ENCODE data around the gene MRPL9. TPM values are rescaled to one million over a fixed set of nuclear protein-coding genes. Genes with fewer than 3 reads are reported as not detected.

Gene MRPL9
- total RNA-seq, 3 donors from 2014 or later (not counting 1 experiment from before 2014, with no cell fraction given): 93.6 to 110 (median 107) TPM

DNA sequence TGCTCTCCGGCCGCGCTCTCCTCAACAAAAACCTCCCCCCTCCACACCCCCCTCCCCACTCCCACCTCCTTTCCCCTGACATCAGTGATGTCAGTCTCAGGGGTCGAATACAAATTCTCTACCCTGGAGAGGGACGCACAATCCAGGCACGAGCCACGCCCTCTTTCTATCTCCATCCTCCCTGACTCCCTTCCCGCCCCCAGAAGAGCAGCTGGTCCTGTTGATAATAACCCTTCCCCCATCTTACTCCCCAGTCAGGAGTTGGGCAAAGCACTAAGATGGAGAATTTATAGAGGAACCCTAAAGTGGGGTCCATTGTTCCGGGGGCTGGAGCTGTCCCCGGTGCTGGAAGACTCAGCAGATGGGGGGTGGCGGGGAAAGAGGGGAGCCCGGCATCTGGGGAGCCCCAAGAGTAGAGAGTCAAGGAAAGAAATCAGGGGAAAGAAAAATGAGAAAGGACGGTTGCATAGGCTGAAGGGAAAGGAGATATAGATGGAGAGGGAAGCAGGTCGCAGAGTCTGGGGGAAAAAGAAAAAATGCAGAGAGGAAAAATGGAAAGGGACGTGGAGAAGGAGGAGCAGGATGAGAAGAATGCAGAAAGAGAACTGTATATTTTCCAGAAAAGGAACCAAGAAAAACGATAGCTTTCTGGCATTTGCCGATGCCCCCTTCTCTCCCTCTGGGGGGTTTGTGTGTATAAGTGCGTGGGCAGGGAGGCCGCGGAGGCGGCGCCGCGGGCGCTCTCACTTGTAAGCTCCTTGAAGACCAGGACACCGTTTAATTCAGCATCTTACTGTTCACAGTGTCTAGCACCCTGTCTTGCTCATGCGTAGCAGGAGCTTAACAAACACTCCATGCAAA, 46.3 kb downstream of the MRPL9 start, which contains the start of gene CELF3:
Gene CELF3 (minus strand): TSS at position 33 of the 861 bp plus-strand sequence. CDS start 783 bp downstream, outside the sequence.
- ATAC-seq: peak in 2 of 3 donors; percentile 48 to 49
- H3K4me1 Mint-ChIP-seq: peaks cover 32% of the 10 kb centered on the region in 2 donors
- WGBS (ENCODE audit: insufficient coverage): 13% methylated on average over 26 of the region's 27 CpGs

DNA sequence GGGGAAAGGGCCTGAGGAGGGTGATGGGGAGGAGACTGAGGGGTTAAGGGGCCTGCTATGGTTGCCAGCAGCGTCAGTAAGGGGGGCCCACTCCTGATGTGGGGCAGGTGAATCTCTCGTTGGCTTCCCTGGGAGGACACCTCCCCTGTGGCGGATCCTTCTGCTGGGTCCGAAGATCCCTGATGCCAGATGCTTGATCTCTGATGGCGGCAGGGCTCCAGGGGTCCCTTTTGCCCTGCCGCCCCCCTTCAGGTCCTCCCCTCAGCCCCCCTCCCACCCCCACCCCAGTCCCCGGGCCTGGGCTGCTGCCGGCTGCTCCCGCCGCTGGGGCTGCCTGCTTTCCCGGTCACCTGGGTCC, 46.9 kb downstream of the MRPL9 start:
- H3K27ac Mint-ChIP-seq: no peak overlapping the region
- ATAC-seq: no peak
- H3K27me3 ChIP-seq (ENCODE audit: control insufficient read depth, insufficient read depth, low read length): peaks cover 14% of the 10 kb centered on the region

More for the DNA sequence above, 46.3 kb downstream of the MRPL9 start, which contains the start of gene CELF3:
- no peaks in the 10 kb centered on the region for H3K36me3 Mint-ChIP-seq
- no peaks in the 10 kb centered on the region for H3K36me3 ChIP-seq (ENCODE audit: control insufficient read depth, insufficient read depth, low read length)
- peaks cover 39 to 60% of the 10 kb centered on the region in 2 donors for H3K27me3 Mint-ChIP-seq (ENCODE audit: low read depth in 2 of 2)
- no peak within 1 kb of the TSS for H3K27ac Mint-ChIP-seq
- H3K4me3 Mint-ChIP-seq: no peak within 1 kb of the TSS
- peaks cover 14% of the 10 kb centered on the region for H3K27me3 ChIP-seq (ENCODE audit: control insufficient read depth, insufficient read depth, low read length)
- no peaks in the 10 kb centered on the region for H3K9me3 Mint-ChIP-seq
- TF ChIP-seq, protein P1, sequence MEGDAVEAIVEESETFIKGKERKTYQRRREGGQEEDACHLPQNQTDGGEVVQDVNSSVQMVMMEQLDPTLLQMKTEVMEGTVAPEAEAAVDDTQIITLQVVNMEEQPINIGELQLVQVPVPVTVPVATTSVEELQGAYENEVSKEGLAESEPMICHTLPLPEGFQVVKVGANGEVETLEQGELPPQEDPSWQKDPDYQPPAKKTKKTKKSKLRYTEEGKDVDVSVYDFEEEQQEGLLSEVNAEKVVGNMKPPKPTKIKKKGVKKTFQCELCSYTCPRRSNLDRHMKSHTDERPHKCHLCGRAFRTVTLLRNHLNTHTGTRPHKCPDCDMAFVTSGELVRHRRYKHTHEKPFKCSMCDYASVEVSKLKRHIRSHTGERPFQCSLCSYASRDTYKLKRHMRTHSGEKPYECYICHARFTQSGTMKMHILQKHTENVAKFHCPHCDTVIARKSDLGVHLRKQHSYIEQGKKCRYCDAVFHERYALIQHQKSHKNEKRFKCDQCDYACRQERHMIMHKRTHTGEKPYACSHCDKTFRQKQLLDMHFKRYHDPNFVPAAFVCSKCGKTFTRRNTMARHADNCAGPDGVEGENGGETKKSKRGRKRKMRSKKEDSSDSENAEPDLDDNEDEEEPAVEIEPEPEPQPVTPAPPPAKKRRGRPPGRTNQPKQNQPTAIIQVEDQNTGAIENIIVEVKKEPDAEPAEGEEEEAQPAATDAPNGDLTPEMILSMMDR (IDR thresholded peaks at IDR 0.05): no peak
- H3K4me1 ChIP-seq (ENCODE audit: control insufficient read depth, insufficient read depth, low read length): peaks cover 22% of the 10 kb centered on the region
- peak in 1 of 2 donors; percentile 52 for DNase-seq
- H3K9me3 ChIP-seq (ENCODE audit: control insufficient read depth, insufficient read depth, low read length): no peaks in the 10 kb centered on the region
- intact Hi-C loops (cut with micrococcal nuclease): no loop called here
- H3K27ac ChIP-seq (ENCODE audit: low read length): no peak within 1 kb of the TSS
- no peak within 1 kb of the TSS for H3K4me3 ChIP-seq (ENCODE audit: low read length)

DNA sequence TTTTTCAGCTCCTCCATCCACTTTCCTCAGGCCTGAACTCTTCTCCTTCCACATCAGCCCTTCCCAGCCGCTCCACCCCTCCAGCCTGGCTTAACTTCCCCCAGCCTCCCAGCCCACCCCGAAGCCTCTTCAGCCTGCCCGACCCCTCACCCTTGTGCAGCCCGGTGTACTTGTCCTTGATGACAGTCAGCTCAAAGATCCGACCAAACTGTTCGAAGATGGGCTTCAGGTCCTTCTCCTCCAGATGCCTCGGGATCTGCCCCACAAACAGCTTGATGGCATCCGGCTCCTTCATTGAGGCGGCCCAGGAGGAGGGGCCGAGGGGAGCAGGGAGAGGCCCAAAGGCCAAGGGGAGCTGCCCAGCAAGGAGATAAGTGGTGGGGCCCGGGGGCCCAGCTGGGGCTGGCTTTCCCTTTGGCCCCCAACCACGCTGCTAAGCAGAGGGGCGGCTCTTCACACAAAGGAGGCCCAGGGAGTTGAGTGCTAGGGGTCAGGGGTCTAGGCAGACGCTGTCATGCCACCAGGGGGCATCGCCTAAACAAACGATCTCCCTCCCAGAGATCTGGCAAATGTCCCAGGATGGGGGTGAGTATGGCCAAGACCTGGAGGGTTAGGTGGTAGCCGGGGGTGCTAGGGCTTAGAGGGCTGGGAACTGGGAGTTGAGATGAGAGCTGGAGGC, 47.4 kb downstream of the MRPL9 start:
- Histone ChIP-seq H3K27ac (ENCODE audit: low read length) (no peak overlapping the region), H3K4me1 (ENCODE audit: control insufficient read depth, insufficient read depth, low read length) (peaks cover 13% of the 10 kb centered on the region), H3K4me3 (ENCODE audit: low read length) (no peak overlapping the region), H3K27me3 (ENCODE audit: control insufficient read depth, insufficient read depth, low read length) (peaks cover 14% of the 10 kb centered on the region), H3K36me3 (ENCODE audit: control insufficient read depth, insufficient read depth, low read length) (no peaks in the 10 kb centered on the region), H3K9me3 (ENCODE audit: control insufficient read depth, insufficient read depth, low read length) (no peaks in the 10 kb centered on the region)
- Mint-ChIP-seq H3K27me3 (ENCODE audit: low read depth in 2 of 2) (peaks cover 39 to 60% of the 10 kb centered on the region in 2 donors), H3K36me3 (no peaks in the 10 kb centered on the region), H3K9me3 (no peaks in the 10 kb centered on the region), H3K4me3 (no peak overlapping the region), H3K27ac (no peak overlapping the region), H3K4me1 (peaks cover 21% of the 10 kb centered on the region in 2 donors)
- no peak for ATAC-seq
- intact Hi-C loops (cut with micrococcal nuclease): no loop called here
- TF ChIP-seq, protein P1 (IDR thresholded peaks at IDR 0.05): no peak
- WGBS (ENCODE audit: insufficient coverage): 54% methylated on average over 17 of the region's 17 CpGs
- DNase-seq: peak in 1 of 2 donors; percentile 15

More for the DNA sequence above, 46.9 kb downstream of the MRPL9 start:
- 11% methylated on average over 11 of the region's 11 CpGs for WGBS (ENCODE audit: insufficient coverage)
- Histone ChIP-seq H3K4me1 (ENCODE audit: control insufficient read depth, insufficient read depth, low read length) (peaks cover 16% of the 10 kb centered on the region), H3K27ac (ENCODE audit: low read length) (no peak overlapping the region), H3K4me3 (ENCODE audit: low read length) (no peak overlapping the region), H3K9me3 (ENCODE audit: control insufficient read depth, insufficient read depth, low read length) (no peaks in the 10 kb centered on the region), H3K36me3 (ENCODE audit: control insufficient read depth, insufficient read depth, low read length) (no peaks in the 10 kb centered on the region)
- Mint-ChIP-seq H3K4me3 (no peak overlapping the region), H3K9me3 (no peaks in the 10 kb centered on the region), H3K36me3 (no peaks in the 10 kb centered on the region), H3K4me1 (peaks cover 26% of the 10 kb centered on the region in 2 donors), H3K27me3 (ENCODE audit: low read depth in 2 of 2) (peaks cover 39 to 60% of the 10 kb centered on the region in 2 donors)
- DNase-seq: no peak
- intact Hi-C loops (cut with micrococcal nuclease): no loop called here
- TF ChIP-seq, protein P1 (IDR thresholded peaks at IDR 0.05): no peak

Data from natural killer cell (primary cell).